Stomach (tissue), 9 donors: ENCODE results near the gene TXNDC12. TPM values are rescaled to one million over a fixed set of nuclear protein-coding genes. Genes with fewer than 3 reads are reported as not detected.

Source experiments
- DNase-seq, 2 donors: peaks; one replicate each; pipeline versions ENCODE4 v3.0.0 to v3.0.0-alpha.2; 2013 to 2019
- H3K27ac ChIP-seq, 5 donors: fragments of 200-600 bp in 4 of 5; sonication (generic) in 4 of 5; one replicate each; pipeline ENCODE4 v1.5.1; 2013 to 2019; ENCODE audit warnings: mild to moderate bottlenecking in 1 of 5, moderate library complexity in 1 of 5
- H3K27me3 ChIP-seq, 3 donors: fragments of 200-600 bp; sonication (generic); one replicate each; pipeline ENCODE4 v1.5.1; 2017 to 2019; ENCODE audit warnings: mixed run types in 1 of 3
- H3K36me3 ChIP-seq, 4 donors: fragments of 200-600 bp; sonication (generic); 1 replicate in 3 of 4; 2 replicates in 1 of 4; pipeline ENCODE4 v1.5.1; 2016 to 2019
- H3K4me1 ChIP-seq, 4 donors: fragments of 200-600 bp; sonication (generic); one replicate each; pipeline ENCODE4 v1.5.1; 2016 to 2019
- H3K4me3 ChIP-seq, 4 donors: fragments of 200-600 bp; sonication (generic) in 3 of 4; one replicate each; pipeline ENCODE4 v1.5.1; 2016 to 2019; ENCODE audit warnings: mild to moderate bottlenecking in 1 of 4
- H3K9me3 ChIP-seq, 4 donors: fragments of 200-600 bp; sonication (generic); one replicate each; pipeline ENCODE4 v1.5.1; 2016 to 2019
- CTCF ChIP-seq, 7 experiments: fragments of 450-650 bp in 4 of 7; fragments of 200-600 bp in 3 of 7; sonication (generic) in 3 of 7; IDR thresholded peaks; one replicate each; pipeline ENCODE4 v1.5.1; 2016 to 2019; ENCODE audit warnings: antibody characterized with exemption in 7 of 7, control low read depth in 2 of 7, mild to moderate bottlenecking in 1 of 7
- EP300 ChIP-seq: sonication (generic); formaldehyde crosslinking; IDR thresholded peaks from one replicate; pipeline ENCODE4 v1.6.1; 2017; ENCODE audit warnings: antibody characterized with exemption
- POLR2A ChIP-seq, 4 donors: fragments of 450-650 bp; IDR thresholded peaks; one replicate each; pipeline ENCODE4 v1.6.1; 2016; ENCODE audit warnings: antibody characterized with exemption in 4 of 4, control low read depth in 2 of 4, mild to moderate bottlenecking in 1 of 4, moderate library complexity in 1 of 4
- POLR2AphosphoS5 ChIP-seq, 3 donors: sonication (generic); formaldehyde crosslinking; IDR thresholded peaks; one replicate each; pipeline ENCODE4 v1.6.1; 2016; ENCODE audit warnings: antibody characterized with exemption in 3 of 3
- WGBS, 5 donors: extraction: QIAGEN DNeasy Blood & Tissue Kit in 3 of 5; methylation state at CpG; one replicate each; pipeline versions ENCODE4 v1.1.5 to v1.1.7; 2013 to 2018; 5-methylcytosine and 5-hydroxymethylcytosine counted together
- intact Hi-C: fragments of 100-400 bp; cut with DNase I; formaldehyde crosslinking; loops from one replicate; pipeline ENCODE4 v1.15.1; 2023; ENCODE audit warnings: low total_unique reads
- polyA plus RNA-seq, 3 donors: library from polyadenylated mRNA; stranded (reverse); fragments of 200-250 nt; gene quantifications; one replicate each; pipeline ENCODE4 v1.2.3, GENCODE V29; 2013
- small RNA-seq, 4 donors: library from RNA; depleted of rRNA; stranded (forward); fragments of <200 nt; gene quantifications; one replicate each; pipeline ENCODE3, GENCODE V24; 2016
- total RNA-seq, 5 donors: library from RNA; depleted of rRNA; stranded (reverse); fragments of >200 nt; gene quantifications; one replicate each; pipeline versions ENCODE4 v1.1.0 to v1.2.3, GENCODE V29; 2014 to 2016
- donor health status: healthy with polysubstance abuse.
- donor health status: Bipolar disorder and iron deficiency.
- donor health status: healthy.

TXNDC12 gene
- total and polyA plus RNA-seq, 8 donors: 12.5 to 51.6 (median 23.5) TPM

DNA sequence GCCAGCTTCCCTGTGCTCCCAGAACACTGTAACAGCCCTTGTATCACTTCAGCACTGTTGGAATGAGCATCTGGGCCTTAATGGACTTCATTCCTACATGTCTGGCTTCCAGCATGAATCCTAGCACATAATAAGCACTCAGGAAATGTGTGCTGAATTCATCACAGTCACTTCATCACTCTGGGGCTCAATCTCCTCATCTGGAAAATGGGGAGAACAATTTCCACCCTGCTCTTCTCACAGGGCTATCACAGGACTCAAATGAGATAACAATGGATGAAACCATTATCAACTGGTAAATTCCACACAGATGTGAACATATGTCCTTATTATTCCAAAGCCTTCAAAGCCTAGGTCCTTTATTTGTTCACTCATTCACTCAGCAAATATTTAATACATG lies 76.9 kb downstream of the TXNDC12 start:
- intact Hi-C loops: no loop called here
- DNase-seq: no peak

GRCh38 chr1:51976846-51977602 lies 78.0 kb downstream of the TXNDC12 start:
- intact Hi-C loops: no loop called here
- Histone ChIP-seq H3K27me3 (no peaks in the 10 kb centered on the region), H3K4me1 (peaks cover 0 to 6% (median 0%) of the 10 kb centered on the region in 4 donors), H3K4me3 (no peak overlapping the region), H3K36me3 (no peaks in the 10 kb centered on the region), H3K9me3 (no peaks in the 10 kb centered on the region), H3K27ac (no peak overlapping the region)
- TF ChIP-seq POLR2AphosphoS5 (IDR thresholded peaks at IDR 0.05) (peak in 1 of 3 donors; percentile 26), POLR2A (IDR thresholded peaks at IDR 0.05) (no peak)
- WGBS, 5 donors: 43 to 71% (median 62%) methylated on average over 12 of the region's 12 CpGs
- DNase-seq: peak; percentile 32 to 40

More for the DNA sequence above, 76.9 kb downstream of the TXNDC12 start:
- no peaks in the 10 kb centered on the region for H3K36me3 ChIP-seq
- H3K4me1 ChIP-seq: peaks cover 0 to 6% (median 0%) of the 10 kb centered on the region in 4 donors
- no peak overlapping the region for H3K27ac ChIP-seq
- TF ChIP-seq EP300 (no peak), POLR2A (IDR thresholded peaks at IDR 0.05) (no peak), CTCF (IDR thresholded peaks at IDR 0.05) (no peak), POLR2AphosphoS5 (IDR thresholded peaks at IDR 0.05) (no peak)
- no peak overlapping the region for H3K4me3 ChIP-seq
- no peaks in the 10 kb centered on the region for H3K27me3 ChIP-seq
- H3K9me3 ChIP-seq: no peaks in the 10 kb centered on the region

GRCh38 chr1:51973587-51974474 lies 81.2 kb downstream of the TXNDC12 start:
- Histone ChIP-seq H3K4me3 (no peak overlapping the region), H3K36me3 (no peaks in the 10 kb centered on the region), H3K4me1 (peaks cover 0 to 6% (median 0%) of the 10 kb centered on the region in 4 donors), H3K27ac (no peak overlapping the region), H3K9me3 (no peaks in the 10 kb centered on the region), H3K27me3 (no peaks in the 10 kb centered on the region)
- intact Hi-C loops: no loop called here
- WGBS, 5 donors: 68 to 92% (median 84%) methylated on average over 1 of the region's 1 CpG
- DNase-seq: no peak
- TF ChIP-seq POLR2AphosphoS5 (IDR thresholded peaks at IDR 0.05) (no peak), POLR2A (IDR thresholded peaks at IDR 0.05) (no peak), CTCF (IDR thresholded peaks at IDR 0.05) (no peak), EP300 (no peak)

Small RNA genes within 50 kb of the gene (small RNA-seq; reads per million reads assigned to genes)
- gene RN7SL290P: 0 reads per million in 4 donors
- 0 to 0.10 (median 0) reads per million in 4 donors for gene RNA5SP48

Other genes with a start within 250 kb of the TXNDC12 start
- 10 to 100 TPM; 58.4 to 93.0 (median 80.0) TPM for gene NRDC, start 176.5 kb downstream of the TXNDC12 start, total RNA-seq
- gene NRDC, start 176.5 kb downstream of the TXNDC12 start, polyA plus RNA-seq: 10 to 100 TPM; 62.8 to 95.6 (median 78.3) TPM
- 1 to 10 TPM in 2 of 5 donors, under 1 TPM in 3; under 0.01 to 2.2 (median 0.14) TPM for gene RAB3B, start 64.5 kb downstream of the TXNDC12 start, total RNA-seq
- gene RAB3B, start 64.5 kb downstream of the TXNDC12 start, polyA plus RNA-seq: under 1 TPM in 2 of 3 donors, not detected in 1; 0.13 to 0.31 TPM
- 10 to 100 TPM in 2 of 5 donors, 1 to 10 TPM in 3; 4.2 to 15.4 (median 7.0) TPM for gene KTI12, start 21.4 kb downstream of the TXNDC12 start, total RNA-seq
- gene KTI12, start 21.4 kb downstream of the TXNDC12 start, polyA plus RNA-seq: 1 to 10 TPM; 5.7 to 8.4 (median 7.5) TPM
- gene BTF3L4, start 1.1 kb upstream of the TXNDC12 start, total RNA-seq: 100 to 1,000 TPM in 1 of 5 donors, 10 to 100 TPM in 3, 1 to 10 TPM in 1; 6.7 to 287 (median 39.7) TPM
- 10 to 100 TPM; 35.8 to 49.6 (median 42.7) TPM for gene BTF3L4, start 1.1 kb upstream of the TXNDC12 start, polyA plus RNA-seq
- gene ZFYVE9, start 86.9 kb upstream of the TXNDC12 start, total RNA-seq: 10 to 100 TPM; 13.6 to 61.1 (median 25.7) TPM
- gene ZFYVE9, start 86.9 kb upstream of the TXNDC12 start, polyA plus RNA-seq: 1 to 10 TPM; 3.6 to 8.4 (median 6.7) TPM